Ovary (tissue), 9 donors: Measurements from ENCODE around the gene ABHD12B. TPM values are rescaled to one million over a fixed set of nuclear protein-coding genes. Genes with fewer than 3 reads are reported as not detected.
"Not testable (repeated sequence)": the region's sequence is repeated elsewhere in the genome, so short reads cannot be mapped to it uniquely, and the experiment has no call there.

Source experiments
- DNase-seq, 5 donors: peaks; one replicate each; pipeline ENCODE4 v3.0.0-alpha.2; 2019 to 2020
- H3K27ac ChIP-seq, 2 donors: fragments of 200-600 bp; one replicate each; pipeline versions ENCODE4 v1.5.1 to v1.8.0; 2019 to 2022
- H3K27me3 ChIP-seq: fragments of 200-600 bp; one replicate; pipeline ENCODE4 v1.8.0; 2022
- H3K36me3 ChIP-seq: fragments of 200-600 bp; sonication (generic); one replicate; pipeline ENCODE4 v1.5.1; 2019
- H3K4me1 ChIP-seq: one replicate; pipeline ENCODE4 v1.8.1; 2013; ENCODE audit warnings: mild to moderate bottlenecking, moderate library complexity; ENCODE audit not compliant: insufficient read depth
- H3K4me3 ChIP-seq: fragments of 200-600 bp; sonication (generic); one replicate; pipeline ENCODE4 v1.5.1; 2017
- H3K9me3 ChIP-seq, 2 donors: fragments of 200-600 bp in 1 of 2; sonication (generic) in 1 of 2; one replicate each; pipeline versions ENCODE4 v1.5.1 to v1.8.1; 2013 to 2019; ENCODE audit warnings: mild to moderate bottlenecking in 1 of 2, moderate library complexity in 1 of 2
- EP300 ChIP-seq: sonication (generic); formaldehyde crosslinking; IDR thresholded peaks from one replicate; pipeline ENCODE4 v1.6.1; 2017; ENCODE audit warnings: antibody characterized with exemption
- POLR2A ChIP-seq: fragments of 450-650 bp; IDR thresholded peaks from one replicate; pipeline ENCODE4 v1.6.1; 2017; ENCODE audit warnings: antibody characterized with exemption, mild to moderate bottlenecking, moderate library complexity
- WGBS, 3 donors: extraction: QIAGEN DNeasy Blood & Tissue Kit in 1 of 3; methylation state at CpG; one replicate each; pipeline versions ENCODE4 v1.1.5 to v1.1.7; 2013 to 2017; 5-methylcytosine and 5-hydroxymethylcytosine counted together
- intact Hi-C, 4 donors: fragments of 100-400 bp; cut with DNase I; formaldehyde crosslinking; loops; one replicate each; pipeline versions ENCODE4 v1.11.0 to v1.15.1; 2022 to 2023
- polyA plus RNA-seq, 2 donors: library from polyadenylated mRNA; stranded (reverse); fragments of 200-250 nt in 1 of 2; fragments of 350-450 nt in 1 of 2; fragmentation: Illumina TruSeq in 1 of 2; extraction: RNeasy Lipid Tissue Mini Kit (QIAGEN cat#74804) in 1 of 2; gene quantifications; one replicate each; pipeline ENCODE4 v1.2.3, GENCODE V29; 2013 to 2014
- total RNA-seq, 7 donors: library from RNA; depleted of rRNA in 2 of 7; stranded (reverse); fragments of >200 nt in 2 of 7; fragmentation: NEBNext Ultra II Directional in 3 of 7; extraction: Animal tissue kit (Norgen Biotek cat#: 25700) in 3 of 7; gene quantifications; one replicate each; pipeline versions ENCODE4 v1.1.0 to v1.2.4, GENCODE V29; 2016 to 2023
- TF ChIP-seq, protein P1 (sequence below), 3 donors: fragments of 450-650 bp in 2 of 3; fragments of 200-600 bp in 1 of 3; IDR thresholded peaks; one replicate each; pipeline versions ENCODE4 v1.5.1 to v1.8.0; 2016 to 2022; ENCODE audit warnings: antibody characterized with exemption in 3 of 3, mild to moderate bottlenecking in 1 of 3
- donor health status: DM: no; HTN: no; CAD: no; lungs with moderate emphysema.
- donor health status: DM: no; HTN: no; CAD: no.
- donor health status: Bipolar disorder and iron deficiency.
- donor health status: DM: yes; HTN: yes; CAD: no.
- donor health status: DM: no; HTN: no; CAD: no.
- donor health status: DM: yes; HTN: yes; CAD: no.

The ABHD12B gene
- total and polyA plus RNA-seq, 9 donors, result 0.45 to 5.1 (median 0.84) TPM; not detected in 6

GRCh38 chr14:50906326-50907065 is 34.6 kb downstream of the ABHD12B start:
- Histone ChIP-seq H3K4me3 (no peak overlapping the region), H3K27me3 (no peaks in the 10 kb centered on the region), H3K9me3 (no peaks in the 10 kb centered on the region), H3K36me3 (no peaks in the 10 kb centered on the region), H3K27ac (no peak overlapping the region), H3K4me1 (no peaks in the 10 kb centered on the region)
- 76 to 79% (median 79%) methylated on average over 5 of the region's 5 CpGs for WGBS, 3 donors
- DNase-seq, result no peak
- intact Hi-C loops, result no loop called here
- TF ChIP-seq POLR2A, result no peak
- TF ChIP-seq, protein P1, sequence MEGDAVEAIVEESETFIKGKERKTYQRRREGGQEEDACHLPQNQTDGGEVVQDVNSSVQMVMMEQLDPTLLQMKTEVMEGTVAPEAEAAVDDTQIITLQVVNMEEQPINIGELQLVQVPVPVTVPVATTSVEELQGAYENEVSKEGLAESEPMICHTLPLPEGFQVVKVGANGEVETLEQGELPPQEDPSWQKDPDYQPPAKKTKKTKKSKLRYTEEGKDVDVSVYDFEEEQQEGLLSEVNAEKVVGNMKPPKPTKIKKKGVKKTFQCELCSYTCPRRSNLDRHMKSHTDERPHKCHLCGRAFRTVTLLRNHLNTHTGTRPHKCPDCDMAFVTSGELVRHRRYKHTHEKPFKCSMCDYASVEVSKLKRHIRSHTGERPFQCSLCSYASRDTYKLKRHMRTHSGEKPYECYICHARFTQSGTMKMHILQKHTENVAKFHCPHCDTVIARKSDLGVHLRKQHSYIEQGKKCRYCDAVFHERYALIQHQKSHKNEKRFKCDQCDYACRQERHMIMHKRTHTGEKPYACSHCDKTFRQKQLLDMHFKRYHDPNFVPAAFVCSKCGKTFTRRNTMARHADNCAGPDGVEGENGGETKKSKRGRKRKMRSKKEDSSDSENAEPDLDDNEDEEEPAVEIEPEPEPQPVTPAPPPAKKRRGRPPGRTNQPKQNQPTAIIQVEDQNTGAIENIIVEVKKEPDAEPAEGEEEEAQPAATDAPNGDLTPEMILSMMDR (IDR thresholded peaks at IDR 0.05), result no peak
- TF ChIP-seq EP300, result no peak

- TF ChIP-seq POLR2A, result no peak
- no peak for TF ChIP-seq EP300
- TF ChIP-seq, protein P1 (IDR thresholded peaks at IDR 0.05), result no peak
- 87 to 88% (median 88%) methylated on average over 5 of the region's 5 CpGs for WGBS, 3 donors
- intact Hi-C loops, result no loop called here
Measured at GRCh38 chr14:50910495-50911420, 38.9 kb downstream of the ABHD12B start.

GRCh38 chr14:50917449-50917848 is 45.6 kb downstream of the ABHD12B start:
- DNase-seq, result no peak
- 91 to 95% (median 92%) methylated on average over 6 of the region's 6 CpGs for whole genome bisulfite sequencing, 3 donors
- Histone ChIP-seq H3K9me3 (no peaks in the 10 kb centered on the region), H3K36me3 (no peaks in the 10 kb centered on the region), H3K4me3 (no peak overlapping the region), H3K27ac (no peak overlapping the region), H3K4me1 (peaks cover 6% of the 10 kb centered on the region), H3K27me3 (no peaks in the 10 kb centered on the region)
- intact Hi-C loops, result no loop called here
- TF ChIP-seq, protein P1 (IDR thresholded peaks at IDR 0.05), result no peak
- no peak for TF ChIP-seq POLR2A
- TF ChIP-seq EP300, result no peak

More at GRCh38 chr14:50910495-50911420, 38.9 kb downstream of the ABHD12B start:
- no peak for DNase-seq
- no peak overlapping the region for H3K4me3 ChIP-seq
- H3K36me3 ChIP-seq, result no peaks in the 10 kb centered on the region
- no peaks in the 10 kb centered on the region for H3K27me3 ChIP-seq
- no peaks in the 10 kb centered on the region for H3K4me1 ChIP-seq
- H3K27ac ChIP-seq, result no peak overlapping the region
- H3K9me3 ChIP-seq, result no peaks in the 10 kb centered on the region

GRCh38 chr14:50919524-50919923 is 47.7 kb downstream of the ABHD12B start:
- WGBS, 3 donors, result 87 to 92% (median 88%) methylated on average over 5 of the region's 5 CpGs
- H3K36me3 ChIP-seq, result not testable (repeated sequence)

More at GRCh38 chr14:50919524-50919923, 47.7 kb downstream of the ABHD12B start:
- intact Hi-C loops, H3K9me3 ChIP-seq, DNase-seq, H3K27ac ChIP-seq, H3K27me3 ChIP-seq, H3K4me3 ChIP-seq, H3K4me1 ChIP-seq: not testable (repeated sequence)
